Stimulated activated CD4-positive, alpha-beta T cell treated with anti-CD3 and anti-CD28 coated beads, TNF-alpha, amount 100 ng/mL, for 24 hours (primary cell): ENCODE measurements around the gene G6PC2.
"Not testable (repeated sequence)": the region's sequence is repeated elsewhere in the genome, so short reads cannot be mapped to it uniquely, and the experiment has no call there.

ENCODE experiments used
- DNase-seq, 3 experiments: peaks; one replicate each; pipeline ENCODE4 v3.0.0-alpha.2; 2020; ENCODE audit warnings: low read depth in 3 of 3

The G6PC2 gene

DNA sequence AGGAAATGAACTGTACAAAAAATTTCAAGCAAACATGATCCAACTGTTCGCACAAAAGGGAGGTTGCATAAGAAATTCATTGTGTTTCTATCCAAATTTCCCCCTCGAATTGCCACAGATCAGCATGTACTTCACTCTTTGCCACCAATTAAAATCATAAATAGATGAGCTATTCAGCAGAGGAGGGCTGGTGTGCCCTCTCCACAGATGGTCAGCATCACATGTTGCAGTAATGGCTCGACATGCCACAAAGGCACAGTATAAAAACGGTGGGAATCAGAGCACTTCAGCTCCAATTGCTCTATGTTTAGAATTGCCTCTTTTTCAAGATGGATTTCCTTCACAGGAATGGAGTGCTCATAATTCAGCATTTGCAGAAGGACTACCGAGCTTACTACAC is at the start of gene G6PC2:
G6PC2 (plus strand) TSS at position 289 of the 400 bp plus-strand sequence; CDS start at position 330, 41 bp downstream.
- DNase-seq, result no peak

- no peak for DNase-seq
Observed at GRCh38 chr2:168851674-168852320, 49.3 kb upstream of the G6PC2 start.

- DNase-seq, result no peak
Observed at GRCh38 chr2:168852481-168852880, 48.6 kb upstream of the G6PC2 start.

DNA sequence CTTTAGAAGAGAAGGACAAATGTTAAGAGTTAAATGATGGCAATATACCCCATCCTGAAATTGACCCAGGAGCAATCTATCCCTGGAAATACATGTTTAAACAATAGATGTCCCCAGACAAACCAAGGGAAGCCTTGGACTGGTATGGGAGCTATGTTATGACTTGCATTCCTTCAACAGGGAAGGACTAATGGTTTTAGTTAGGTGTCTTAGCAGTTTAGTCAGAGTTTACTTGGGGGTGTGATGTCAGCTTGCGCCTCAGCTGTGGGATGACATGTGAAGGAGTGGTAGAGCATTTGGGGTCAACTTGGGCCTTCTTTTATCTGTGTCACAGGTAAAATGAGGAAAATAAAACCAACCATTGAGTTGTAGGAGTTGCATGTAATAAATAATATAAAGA is 47.6 kb upstream of the G6PC2 start:
- DNase-seq, result no peak

GRCh38 chr2:168854651-168855050 is 46.4 kb upstream of the G6PC2 start:
- no peak for DNase-seq

GRCh38 chr2:168855601-168856000 is 45.5 kb upstream of the G6PC2 start:
- DNase-seq, result no peak

GRCh38 chr2:168858146-168858545 is 42.9 kb upstream of the G6PC2 start:
- DNase-seq, result no peak

DNA sequence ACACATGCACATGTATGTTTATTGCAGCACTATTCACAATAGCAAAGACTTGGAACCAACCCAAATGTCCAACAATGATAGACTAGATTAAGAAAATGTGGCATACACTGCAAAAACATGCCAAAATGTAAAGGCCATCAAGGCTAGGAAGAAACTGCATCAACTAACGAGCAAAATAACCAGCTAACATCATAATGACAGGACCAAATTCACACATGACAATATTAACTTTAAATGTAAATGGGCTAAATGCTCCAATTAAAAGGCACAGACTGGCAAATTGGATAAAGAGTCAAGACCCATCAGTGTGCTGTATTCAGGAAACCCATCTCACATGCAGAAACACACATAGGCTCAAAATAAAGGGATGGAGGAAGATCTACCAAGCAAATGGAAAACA is 33.9 kb upstream of the G6PC2 start:
- not testable (repeated sequence) for DNase-seq

DNA sequence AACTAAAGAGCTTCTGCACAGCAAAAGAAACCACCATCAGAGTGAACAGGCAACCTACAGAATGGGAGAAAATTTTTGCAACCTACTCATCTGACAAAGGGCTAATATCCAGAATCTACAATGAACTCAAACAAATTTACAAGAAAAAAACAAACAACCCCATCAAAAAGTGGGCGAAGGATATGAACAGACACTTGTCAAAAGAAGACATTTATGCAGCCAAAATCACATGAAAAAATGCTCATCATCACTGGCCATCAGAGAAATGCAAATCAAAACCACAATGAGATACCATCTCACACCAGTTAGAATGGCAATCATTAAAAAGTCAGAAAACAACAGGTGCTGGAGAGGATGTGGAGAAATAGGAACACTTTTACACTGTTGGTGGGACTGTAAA is 30.7 kb upstream of the G6PC2 start:
- not testable (repeated sequence) for DNase-seq

DNA sequence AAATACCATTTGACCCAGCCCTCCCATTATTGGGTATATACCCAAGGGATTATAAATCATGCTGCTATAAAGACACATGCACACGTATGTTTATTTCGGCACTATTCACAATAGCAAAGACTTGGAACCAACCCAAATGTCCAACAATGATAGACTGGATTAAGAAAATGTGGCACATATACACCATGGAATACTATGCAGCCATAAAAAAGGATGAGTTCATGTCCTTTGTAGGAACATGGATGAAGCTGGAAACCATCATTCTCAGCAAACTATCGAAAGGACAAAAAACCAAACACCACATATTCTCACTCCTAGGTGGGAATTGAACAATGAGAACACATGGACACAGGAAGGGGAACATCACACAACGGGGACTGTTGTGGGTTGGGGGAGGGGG is 30.3 kb upstream of the G6PC2 start:
- DNase-seq, result not testable (repeated sequence)

GRCh38 chr2:168874368-168875054 is 26.6 kb upstream of the G6PC2 start:
- no peak for DNase-seq

- DNase-seq, result not testable (repeated sequence)
Observed at GRCh38 chr2:168882163-168882562, 18.9 kb upstream of the G6PC2 start.

GRCh38 chr2:168884975-168885374 is 16.1 kb upstream of the G6PC2 start:
- DNase-seq, result no peak

DNA sequence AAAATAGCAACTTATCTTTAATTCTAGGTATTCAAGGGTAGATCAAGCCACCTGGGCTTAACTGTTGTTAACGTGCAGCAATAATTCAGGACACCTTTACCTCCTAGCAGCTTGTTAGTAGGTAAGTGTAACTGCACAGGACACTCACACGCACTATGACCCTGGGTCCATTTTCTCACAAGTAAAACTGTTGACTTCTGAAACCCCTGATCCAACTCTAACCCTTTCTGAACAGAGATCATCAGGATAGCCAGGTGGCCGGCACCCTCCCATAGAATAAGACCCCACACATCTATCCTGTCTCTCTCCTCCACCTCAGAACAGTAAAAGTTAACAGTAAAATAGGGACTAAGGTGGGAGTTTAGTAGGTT is 11.5 kb upstream of the G6PC2 start:
- DNase-seq, result no peak

DNA sequence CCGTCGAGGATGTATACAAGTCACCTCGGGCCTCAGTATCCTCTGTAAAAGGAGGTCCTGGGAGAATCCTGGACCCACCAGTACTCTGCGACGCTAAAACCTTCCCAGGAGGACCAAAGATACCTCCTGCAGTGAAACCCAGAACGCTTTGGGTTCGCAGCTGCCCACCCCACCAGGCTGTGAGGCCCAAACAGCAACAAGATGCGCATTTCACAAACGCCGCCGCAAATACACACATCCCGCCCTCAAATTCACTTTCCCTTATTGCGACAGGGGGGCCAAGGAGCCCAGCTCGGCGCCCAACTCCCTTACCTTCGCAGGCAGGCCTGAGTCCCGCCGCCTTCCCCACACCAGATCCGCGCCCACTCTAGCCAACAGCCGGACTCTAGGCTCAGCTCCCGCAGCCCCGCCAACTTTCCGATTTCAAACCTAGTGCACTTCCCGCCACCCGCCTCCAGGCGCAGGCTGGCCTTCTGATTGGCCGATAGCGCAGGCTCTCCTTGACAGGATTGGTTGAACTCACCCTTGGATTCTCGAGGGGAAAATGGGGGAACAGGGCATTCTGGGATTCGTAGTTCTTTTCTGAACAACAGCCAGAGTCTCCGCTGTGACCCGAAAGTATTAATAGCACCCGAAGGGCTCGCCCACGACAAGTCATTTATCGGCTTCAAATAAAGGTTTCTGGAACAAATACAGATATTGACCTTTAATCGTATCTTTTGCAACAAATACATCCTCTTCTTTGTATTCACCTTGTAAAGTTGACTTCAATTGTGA is 10.9 kb upstream of the G6PC2 start, which contains the start of gene SPC25:
SPC25 (minus strand) TSS at position 425 of the 777 bp plus-strand sequence. CDS start 911 bp downstream, outside the sequence.
- peak; percentile 64 to 89 (median 76) for DNase-seq

DNA sequence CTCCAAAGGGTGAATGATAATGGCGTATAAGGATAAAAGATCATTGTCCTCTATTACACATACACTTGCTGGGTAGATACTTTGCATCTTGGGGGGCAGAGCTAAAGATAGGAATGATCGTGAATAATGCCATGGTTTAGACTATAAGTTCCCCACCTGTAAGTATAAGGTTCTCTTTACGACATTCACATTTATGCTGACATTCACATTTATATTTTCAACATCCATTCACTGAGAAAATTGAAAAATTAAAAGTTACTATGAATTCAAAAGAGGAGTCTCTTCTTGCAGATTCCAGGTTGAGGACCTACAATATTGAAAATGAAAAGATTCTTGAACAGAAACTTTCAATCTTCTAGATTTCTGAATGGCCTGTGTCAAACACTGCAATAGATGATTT is 8.8 kb upstream of the G6PC2 start:
- no peak for DNase-seq

GRCh38 chr2:168894101-168894500 is 7.0 kb upstream of the G6PC2 start:
- DNase-seq, result no peak

DNA sequence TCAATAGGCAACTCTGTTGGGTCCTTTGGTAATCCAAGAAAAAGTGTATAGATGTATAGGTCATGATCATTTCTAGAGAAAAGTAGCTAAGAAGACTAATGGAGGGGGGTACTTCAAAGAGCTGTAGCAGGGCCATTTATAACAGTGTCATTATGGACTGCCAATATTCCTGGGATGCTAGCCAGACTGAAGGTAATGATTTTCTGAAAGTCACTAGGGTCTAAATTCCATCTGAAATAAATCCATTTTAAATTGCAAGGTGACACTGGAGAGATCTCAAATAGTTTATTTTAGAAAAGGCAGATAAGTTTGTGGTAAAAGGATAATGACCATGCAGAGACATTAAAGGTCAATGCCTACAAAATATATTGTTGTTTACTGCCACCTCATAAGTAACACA is 6.4 kb upstream of the G6PC2 start:
- DNase-seq, result no peak

DNA sequence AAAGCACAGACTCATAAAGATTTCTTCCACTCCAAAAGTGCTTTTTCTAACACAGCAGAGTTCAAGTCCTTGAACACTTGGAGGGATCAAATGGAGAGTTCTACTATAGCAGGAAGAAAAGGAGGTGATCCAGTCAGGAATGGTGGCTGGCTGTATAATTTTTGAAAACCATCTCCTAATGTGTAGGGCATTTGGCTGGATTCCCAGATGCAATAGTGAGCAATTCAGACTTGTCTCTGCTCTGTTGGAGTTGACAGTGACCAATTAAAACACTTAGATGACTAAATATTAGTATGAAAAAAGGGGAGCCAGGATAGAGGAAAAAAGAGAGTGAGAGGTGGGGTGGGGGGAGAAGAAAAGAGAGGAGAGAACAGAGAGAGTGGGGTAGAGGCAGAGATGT is 5.3 kb upstream of the G6PC2 start:
- no peak for DNase-seq

DNA sequence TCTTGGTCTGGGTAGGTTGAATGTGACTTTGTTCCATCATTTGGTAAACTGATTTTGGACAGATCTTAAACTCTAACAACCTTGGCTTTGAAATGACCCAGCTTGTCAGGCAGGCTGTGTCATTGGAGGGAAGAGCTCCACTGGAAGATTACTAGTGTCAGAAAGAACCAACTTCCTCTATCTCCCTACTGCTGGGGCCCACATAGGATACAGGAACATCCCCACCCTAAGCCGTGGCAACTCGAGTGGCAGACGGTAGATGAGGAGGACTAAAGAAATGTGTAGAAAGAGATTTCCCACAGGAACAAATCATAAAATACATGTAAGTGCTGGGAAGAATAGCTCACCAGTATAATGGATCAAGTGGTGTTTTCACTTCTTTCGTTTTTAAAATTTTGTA is 4.3 kb upstream of the G6PC2 start:
- DNase-seq, result no peak

DNA sequence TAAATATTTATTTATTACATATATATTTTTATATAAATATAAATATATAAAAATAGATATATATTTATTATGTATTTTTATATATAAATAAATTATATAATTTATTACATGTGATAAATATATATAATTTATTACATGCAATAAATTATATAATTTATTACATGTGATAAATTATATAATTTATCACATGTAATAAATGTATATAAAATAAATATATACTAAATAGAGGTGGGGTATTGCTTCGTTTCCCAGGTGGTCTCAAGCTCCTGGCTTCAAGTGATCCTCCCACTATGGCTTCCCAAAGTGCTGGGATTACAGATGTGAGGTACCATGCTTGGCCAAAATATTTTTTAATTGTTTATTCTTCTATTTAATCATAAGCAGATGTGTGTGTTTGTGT is 3.6 kb upstream of the G6PC2 start:
- no peak for DNase-seq

DNA sequence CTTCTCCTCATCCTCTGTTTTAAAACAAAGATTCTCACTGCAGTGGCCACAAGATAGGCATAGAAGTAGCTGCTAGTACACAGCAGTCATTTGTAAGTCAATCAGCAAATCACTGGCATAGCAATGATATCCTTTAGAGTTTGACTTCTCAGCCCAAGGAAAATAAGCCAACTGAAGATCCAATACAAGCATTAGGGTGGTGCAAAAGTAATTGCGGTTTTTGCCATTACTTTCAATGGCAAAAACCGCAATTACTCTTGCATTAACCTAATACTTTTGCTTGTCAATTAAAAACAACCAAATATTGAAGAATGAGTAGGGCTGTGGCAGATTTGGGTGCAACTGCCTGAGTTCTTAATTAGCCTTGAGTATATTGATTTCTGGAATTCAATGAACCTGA is 2.8 kb downstream of the G6PC2 start:
- no peak for DNase-seq

DNA sequence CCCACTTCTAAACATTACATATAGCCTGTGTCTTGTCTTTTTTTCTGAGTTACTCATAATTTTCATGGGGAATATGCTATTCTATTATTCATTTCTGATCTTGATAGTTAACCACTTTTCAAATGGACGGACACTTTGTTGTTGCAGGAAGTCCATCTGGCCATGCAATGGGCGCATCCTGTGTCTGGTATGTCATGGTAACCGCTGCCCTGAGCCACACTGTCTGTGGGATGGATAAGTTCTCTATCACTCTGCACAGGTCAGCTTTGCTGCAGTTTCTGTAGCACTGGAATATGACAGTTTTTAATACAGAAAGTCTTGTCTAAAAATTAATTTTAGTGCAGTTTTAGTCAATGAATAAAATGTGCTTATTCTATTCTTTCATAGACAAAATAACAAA is 3.3 kb downstream of the G6PC2 start:
- no peak for DNase-seq
